H1 (cell line): ENCODE data around the gene MTMR6. TPM values are rescaled to one million over a fixed set of nuclear protein-coding genes. Genes with fewer than 3 reads are reported as not detected.

ENCODE experiments used
- CTCF ChIA-PET: fragments of 300-600 bp; sonication (Branson Sonifier 250); formaldehyde crosslinking; loops from one replicate; lab custom pipeline; 2021; ENCODE audit not compliant: partially characterized antibody; lab: Charles Lee
- POLR2A ChIA-PET: fragments of 300-600 bp; sonication (Branson Sonifier 250); formaldehyde crosslinking; loops from one replicate; lab custom pipeline; 2021; ENCODE audit warnings: inconsistent platforms; ENCODE audit not compliant: partially characterized antibody; lab: Charles Lee
- DNase-seq, 2 experiments: peaks; one replicate each; pipeline versions ENCODE4 v3.0.0 to v3.0.0-alpha.2; 2010 to 2022; ENCODE audit warnings: low spot score in 2 of 2, low read depth in 1 of 2, mixed read lengths in 1 of 2
- FAIRE-seq: peaks from 2 replicates; lab custom pipeline; 2011; peaks lifted over from hg19 to GRCh38; lab: Jason Lieb, UNC
- H2AFZ ChIP-seq: 2 replicates; pipeline ENCODE4 v1.8.1; 2012; ENCODE audit warnings: low read length, inconsistent platforms
- H2AK5ac ChIP-seq: 2 replicates; pipeline ENCODE4 v1.6.1; 2013; ENCODE audit warnings: low read depth, low read length
- H2BK120ac ChIP-seq: replicated peaks from 2 replicates; pipeline ENCODE3; 2013; ENCODE audit warnings: low read depth, low read length, inconsistent platforms
- H2BK12ac ChIP-seq: 2 replicates; pipeline ENCODE4 v1.6.1; 2013; ENCODE audit warnings: low read depth, low read length
- H2BK15ac ChIP-seq: 2 replicates; pipeline ENCODE4 v1.6.1; 2013; ENCODE audit warnings: low read length
- H2BK20ac ChIP-seq: 2 replicates; pipeline ENCODE4 v1.6.1; 2013; ENCODE audit warnings: low read length
- H2BK5ac ChIP-seq: 2 replicates; pipeline ENCODE4 v1.6.1; 2013; ENCODE audit warnings: low read depth, low read length
- H3K14ac ChIP-seq: 2 replicates; pipeline ENCODE4 v1.6.1; 2013; ENCODE audit warnings: inconsistent platforms; ENCODE audit not compliant: insufficient read length
- H3K18ac ChIP-seq: 2 replicates; pipeline ENCODE4 v1.6.1; 2013; ENCODE audit warnings: low read length; ENCODE audit errors: extremely low read depth
- H3K23ac ChIP-seq: 2 replicates; pipeline ENCODE4 v1.6.1; 2013; ENCODE audit warnings: inconsistent platforms; ENCODE audit not compliant: insufficient read length
- H3K23me2 ChIP-seq: 2 replicates; pipeline ENCODE4 v1.6.1; 2013; ENCODE audit warnings: low read depth, low read length
- H3K27ac ChIP-seq: 2 replicates; pipeline ENCODE4 v1.6.1; 2011; ENCODE audit warnings: low read depth, low read length, inconsistent platforms
- H3K27me3 ChIP-seq, 4 experiments: replicated peaks in 1 of 4; 1 replicate in 1 of 4; 2 replicates in 3 of 4; pipeline versions ENCODE4 v1.6.1 to v1.8.1; 2011 to 2013; ENCODE audit warnings: low read length in 3 of 4, mild to moderate bottlenecking in 3 of 4, inconsistent platforms in 2 of 4, mixed read lengths in 2 of 4, moderate library complexity in 1 of 4; ENCODE audit not compliant: control insufficient read depth in 3 of 4, insufficient read depth in 3 of 4; ENCODE audit errors: extremely low read depth in 1 of 4
- H3K36me3 ChIP-seq, 4 experiments: 2 replicates each; pipeline versions ENCODE4 v1.6.1 to v1.8.1; 2011 to 2013; ENCODE audit warnings: mild to moderate bottlenecking in 4 of 4, low read length in 3 of 4, moderate library complexity in 2 of 4, control low read depth in 1 of 4, inconsistent platforms in 1 of 4; ENCODE audit not compliant: insufficient read depth in 4 of 4, control insufficient read depth in 2 of 4
- H3K4ac ChIP-seq: replicated peaks from 2 replicates; pipeline ENCODE3; 2013; ENCODE audit warnings: low read length, low read depth, mixed read lengths, inconsistent platforms; ENCODE audit not compliant: insufficient read length
- H3K4me1 ChIP-seq, 4 experiments: replicated peaks in 1 of 4; 1 replicate in 1 of 4; 2 replicates in 3 of 4; pipeline versions ENCODE4 v1.6.1 to v1.8.1; 2011 to 2013; ENCODE audit warnings: low read length in 3 of 4, inconsistent platforms in 2 of 4, mixed read lengths in 1 of 4; ENCODE audit not compliant: insufficient read depth in 4 of 4, control insufficient read depth in 3 of 4
- H3K4me2 ChIP-seq, 2 experiments: 2 replicates each; pipeline versions ENCODE4 v1.6.1 to v1.8.1; 2011 to 2013; ENCODE audit warnings: low read depth in 2 of 2, low read length in 2 of 2, control low read depth in 1 of 2, inconsistent platforms in 1 of 2, mild to moderate bottlenecking in 1 of 2; ENCODE audit not compliant: insufficient read depth in 1 of 2
- H3K4me3 ChIP-seq, 4 experiments: fragments of 200-600, 300-600 bp in 1 of 4; sonication (generic), shearing (Covaris generic), sonication (Bioruptor Twin) in 1 of 4; 2 replicates each; pipeline versions ENCODE4 v1.5.1 to v1.8.1; 2011 to 2016; ENCODE audit warnings: low read length in 4 of 4, low read depth in 3 of 4, control low read depth in 2 of 4, inconsistent platforms in 2 of 4, mild to moderate bottlenecking in 2 of 4, mixed read lengths in 1 of 4, moderate library complexity in 1 of 4; ENCODE audit not compliant: insufficient read depth in 2 of 4; ENCODE audit errors: extremely low read depth in 1 of 4
- H3K56ac ChIP-seq: replicated peaks from 2 replicates; pipeline ENCODE3; 2013; ENCODE audit warnings: low read depth, mild to moderate bottlenecking, mixed read lengths, low read length, inconsistent platforms; ENCODE audit not compliant: insufficient read length
- H3K79me1 ChIP-seq: 2 replicates; pipeline ENCODE4 v1.6.1; 2013; ENCODE audit warnings: low read depth, low read length, control low read depth
- H3K79me2 ChIP-seq, 2 experiments: 2 replicates each; pipeline versions ENCODE4 v1.6.1 to v1.8.1; 2012 to 2013; ENCODE audit warnings: low read length in 2 of 2, mild to moderate bottlenecking in 2 of 2, inconsistent platforms in 1 of 2; ENCODE audit not compliant: insufficient read depth in 2 of 2, control insufficient read depth in 1 of 2
- H3K9ac ChIP-seq, 4 experiments: replicated peaks in 1 of 4; 1 replicate in 1 of 4; 2 replicates in 3 of 4; pipeline versions ENCODE4 v1.6.1 to v1.8.1; 2011 to 2013; ENCODE audit warnings: low read depth in 3 of 4, low read length in 3 of 4, control low read depth in 2 of 4, mild to moderate bottlenecking in 2 of 4, moderate library complexity in 2 of 4, inconsistent platforms in 1 of 4; ENCODE audit errors: extremely low read depth in 1 of 4
- H3K9me3 ChIP-seq, 2 experiments: 2 replicates each; pipeline versions ENCODE4 v1.6.1 to v1.8.1; 2012 to 2013; ENCODE audit warnings: mild to moderate bottlenecking in 2 of 2, moderate library complexity in 2 of 2, control low read depth in 1 of 2, inconsistent platforms in 1 of 2, low read depth in 1 of 2, low read length in 1 of 2, mixed read lengths in 1 of 2; ENCODE audit not compliant: insufficient read depth in 2 of 2
- H4K20me1 ChIP-seq, 2 experiments: replicated peaks in 1 of 2; 2 replicates each; pipeline versions ENCODE3 to v1.8.1; 2011 to 2013; ENCODE audit warnings: inconsistent platforms in 2 of 2, low read length in 2 of 2, mild to moderate bottlenecking in 1 of 2; ENCODE audit not compliant: insufficient read depth in 2 of 2, control insufficient read depth in 1 of 2
- H4K5ac ChIP-seq: 2 replicates; pipeline ENCODE4 v1.6.1; 2013; ENCODE audit warnings: low read length, low read depth, mixed read lengths, inconsistent platforms; ENCODE audit not compliant: insufficient read length
- H4K8ac ChIP-seq: 2 replicates; pipeline ENCODE4 v1.8.0; 2013; ENCODE audit warnings: mild to moderate bottlenecking, moderate library complexity, low read length, inconsistent platforms; ENCODE audit not compliant: insufficient read depth; ENCODE audit errors: extremely low read depth
- H4K91ac ChIP-seq: replicated peaks from 2 replicates; pipeline ENCODE3; 2013; ENCODE audit warnings: low read length, mixed read lengths, inconsistent platforms; ENCODE audit not compliant: insufficient read length
- BCL11A ChIP-seq, 2 experiments: IDR thresholded peaks; one replicate each; pipeline ENCODE4 v1.6.1; 2011; ENCODE audit warnings: low read depth in 2 of 2, low read length in 2 of 2, mild to moderate bottlenecking in 2 of 2
- EZH2 ChIP-seq: fragments of 200-600 bp; sonication (generic); IDR thresholded peaks from 2 replicates; pipeline ENCODE4 v1.7.1; 2012; ENCODE audit warnings: low read depth, mild to moderate bottlenecking, moderate library complexity, low read length, inconsistent platforms; ENCODE audit not compliant: severe bottlenecking
- JUN ChIP-seq: IDR thresholded peaks from 2 replicates; pipeline ENCODE4 v1.6.1; 2011; ENCODE audit warnings: low read depth, mild to moderate bottlenecking, improper control_type of control experiment, low read length
- JUND ChIP-seq: IDR thresholded peaks from 2 replicates; pipeline ENCODE4 v1.6.1; 2011; ENCODE audit warnings: mild to moderate bottlenecking, improper control_type of control experiment, low read length
- SIRT6 ChIP-seq: IDR thresholded peaks from one replicate; pipeline ENCODE4 v1.7.1; 2012; ENCODE audit warnings: low read length, inconsistent platforms
- SP2 ChIP-seq: IDR thresholded peaks from 2 replicates; pipeline ENCODE4 v1.6.1; 2012; ENCODE audit warnings: mild to moderate bottlenecking, low read length, inconsistent platforms
- SP4 ChIP-seq: IDR thresholded peaks from 2 replicates; pipeline ENCODE4 v1.6.1; 2012; ENCODE audit warnings: low read length, inconsistent platforms
- SRF ChIP-seq: IDR thresholded peaks from 2 replicates; pipeline ENCODE4 v1.6.1; 2011; ENCODE audit warnings: mild to moderate bottlenecking, low read depth, low read length, moderate library complexity
- WGBS, 2 experiments: shearing (Covaris generic) in 1 of 2; methylation state at CpG; one replicate each; pipeline versions ENCODE4 v1.1.6 to v1.1.7; 2013 to 2015; ENCODE audit warnings: low lambda C conversion rate in 2 of 2, mixed read lengths in 2 of 2, inconsistent platforms in 1 of 2, low coverage in 1 of 2, missing lambda C conversion rate in 1 of 2; ENCODE audit not compliant: insufficient replicate concordance in 2 of 2, insufficient coverage in 1 of 2, insufficient read length in 1 of 2; ENCODE audit errors: extremely low coverage in 1 of 2, missing lambda C conversion rate in 1 of 2; 5-methylcytosine and 5-hydroxymethylcytosine counted together
- polyA plus RNA-seq, 7 experiments: library from polyadenylated mRNA; depleted of rRNA in 3 of 7; stranded (reverse) in 5 of 7; unstranded in 2 of 7; fragments of >200 nt in 5 of 7; fragments of 200-250 nt in 2 of 7; gene quantifications; 1 replicate in 5 of 7; 2 replicates in 1 of 7; 4 replicates in 1 of 7; pipeline versions ENCODE4 v1.2.1 to v1.2.3, GENCODE V29; 2011 to 2013; ENCODE audit warnings: missing spikeins in 2 of 7, mixed read lengths in 2 of 7
- total RNA-seq: library from RNA; stranded (reverse); fragmentation: NEBNext Ultra II Directional; extraction: Animal tissue kit (Norgen Biotek cat#: 25700); gene quantifications from 2 replicates; pipeline ENCODE4 v1.2.1, GENCODE V29; 2021
- TF ChIP-seq, protein P1 (sequence below): IDR thresholded peaks from 2 replicates; pipeline ENCODE4 v1.6.1; 2012; ENCODE audit warnings: low read length, inconsistent platforms

MTMR6 gene
- total and polyA plus RNA-seq, 2 of the 8 experiments (the other 6 are each of a cell fraction or from before 2014, with no cell fraction given) = 2.1 to 8.4 TPM

DNA sequence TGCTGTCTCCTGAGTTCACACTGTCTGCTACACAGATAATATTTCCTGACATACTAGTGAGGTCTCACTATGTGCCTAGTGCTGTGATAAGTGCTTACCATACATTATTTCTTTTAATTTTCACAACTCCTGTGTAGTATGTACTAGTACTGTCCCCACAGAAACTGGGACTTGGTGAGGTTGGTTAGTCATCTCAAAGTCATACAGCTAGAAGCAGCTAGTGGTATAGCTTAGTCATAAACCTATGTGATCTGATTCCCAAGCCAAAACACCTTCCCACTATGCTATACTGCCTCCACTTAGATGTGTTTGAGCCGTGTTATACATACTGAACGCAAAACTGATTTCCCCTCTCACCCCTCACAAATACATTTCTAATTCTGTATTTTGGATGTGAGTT, 10.5 kb downstream of the MTMR6 start:
- no peak overlapping the region for H3K4me3 ChIP-seq
- H2AK5ac ChIP-seq = no peak overlapping the region
- H3K4me1 ChIP-seq = no peaks in the 10 kb centered on the region
- no peaks in the 10 kb centered on the region for H3K36me3 ChIP-seq
- H3K79me2 ChIP-seq = no peaks in the 10 kb centered on the region
- FAIRE-seq (no peak), DNase-seq (no peak)
- H3K4ac ChIP-seq = no peak overlapping the region
- POLR2A ChIA-PET = no interaction called here
- no peak overlapping the region for H2BK5ac ChIP-seq
- no peaks in the 10 kb centered on the region for H3K79me1 ChIP-seq
- H3K14ac ChIP-seq = no peak overlapping the region
- H4K20me1 ChIP-seq = no peaks in the 10 kb centered on the region
- CTCF ChIA-PET = interaction anchor here (2.6 kb wide), 1 partner anchor 10 kb away, joined by 13 read pairs; the partner anchor contains the start of gene MTMR6
- no peak overlapping the region for H2BK12ac ChIP-seq
- TF ChIP-seq SP4 (no peak), EZH2 (no peak), JUN (no peak), SIRT6 (no peak), BCL11A (IDR thresholded peaks at IDR 0.05; ENCODE audit: low read depth in 2 of 2, low read length in 2 of 2) (no peak), SP2 (no peak), SRF (no peak), JUND (no peak)
- TF ChIP-seq, protein P1, sequence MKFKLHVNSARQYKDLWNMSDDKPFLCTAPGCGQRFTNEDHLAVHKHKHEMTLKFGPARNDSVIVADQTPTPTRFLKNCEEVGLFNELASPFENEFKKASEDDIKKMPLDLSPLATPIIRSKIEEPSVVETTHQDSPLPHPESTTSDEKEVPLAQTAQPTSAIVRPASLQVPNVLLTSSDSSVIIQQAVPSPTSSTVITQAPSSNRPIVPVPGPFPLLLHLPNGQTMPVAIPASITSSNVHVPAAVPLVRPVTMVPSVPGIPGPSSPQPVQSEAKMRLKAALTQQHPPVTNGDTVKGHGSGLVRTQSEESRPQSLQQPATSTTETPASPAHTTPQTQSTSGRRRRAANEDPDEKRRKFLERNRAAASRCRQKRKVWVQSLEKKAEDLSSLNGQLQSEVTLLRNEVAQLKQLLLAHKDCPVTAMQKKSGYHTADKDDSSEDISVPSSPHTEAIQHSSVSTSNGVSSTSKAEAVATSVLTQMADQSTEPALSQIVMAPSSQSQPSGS = no peak
- no peaks in the 10 kb centered on the region for H3K9me3 ChIP-seq
- no peaks in the 10 kb centered on the region for H3K23me2 ChIP-seq
- no peak overlapping the region for H3K4me2 ChIP-seq
- H2BK20ac ChIP-seq = no peak overlapping the region
- WGBS, 2 experiments = 90% methylated on average over 2 of the region's 2 CpGs; no CpG with 5 or more reads in 1 of the 2 experiments
- no peak overlapping the region for H3K23ac ChIP-seq
- H4K8ac ChIP-seq = no peak overlapping the region
- H3K27ac ChIP-seq = no peak overlapping the region
- H2AFZ ChIP-seq = no peak overlapping the region
- no peak overlapping the region for H3K18ac ChIP-seq
- no peak overlapping the region for H4K5ac ChIP-seq
- no peak overlapping the region for H3K9ac ChIP-seq
- no peak overlapping the region for H2BK15ac ChIP-seq
- H4K91ac ChIP-seq = no peak overlapping the region
- no peak overlapping the region for H3K56ac ChIP-seq
- H2BK120ac ChIP-seq = no peak overlapping the region
- H3K27me3 ChIP-seq = no peaks in the 10 kb centered on the region
